ENCODE measurements around the gene ARID2. TPM values are rescaled to one million over a fixed set of nuclear protein-coding genes. Genes with fewer than 3 reads are reported as not detected.

The ARID2 gene
- total RNA-seq, 1 donor from 2014 or later, result 28.7 TPM

- Mint-ChIP-seq H3K27me3 (ENCODE audit: low read depth) (no peaks in the 10 kb centered on the region), H3K9me3 (no peaks in the 10 kb centered on the region), H3K4me3 (ENCODE audit: low read depth) (no peak overlapping the region), H3K36me3 (ENCODE audit: low read depth) (no peaks in the 10 kb centered on the region), H3K27ac (no peak overlapping the region), H3K4me1 (ENCODE audit: low read depth) (peaks cover 5% of the 10 kb centered on the region)
- intact Hi-C loops (cut with micrococcal nuclease), result no loop called here
- no peak for DNase-seq (ENCODE audit: low spot score)
Observed at GRCh38 chr12:45781080-45781479, 51.6 kb downstream of the ARID2 start.

- Mint-ChIP-seq H3K9me3 (no peaks in the 10 kb centered on the region), H3K4me1 (ENCODE audit: low read depth) (peaks cover 3% of the 10 kb centered on the region), H3K4me3 (ENCODE audit: low read depth) (no peak overlapping the region), H3K36me3 (ENCODE audit: low read depth) (no peaks in the 10 kb centered on the region), H3K27ac (no peak overlapping the region), H3K27me3 (ENCODE audit: low read depth) (no peaks in the 10 kb centered on the region)
- no peak for DNase-seq (ENCODE audit: low spot score)
- intact Hi-C loops (cut with micrococcal nuclease), result no loop called here
Observed at GRCh38 chr12:45785315-45785714, 55.8 kb downstream of the ARID2 start.

- Mint-ChIP-seq H3K9me3 (no peaks in the 10 kb centered on the region), H3K4me3 (ENCODE audit: low read depth) (no peak overlapping the region), H3K27me3 (ENCODE audit: low read depth) (no peaks in the 10 kb centered on the region), H3K4me1 (ENCODE audit: low read depth) (peaks cover 1% of the 10 kb centered on the region), H3K36me3 (ENCODE audit: low read depth) (no peaks in the 10 kb centered on the region), H3K27ac (no peak overlapping the region)
- intact Hi-C loops (cut with micrococcal nuclease), result no loop called here
- no peak for DNase-seq (ENCODE audit: low spot score)
Observed at GRCh38 chr12:45789025-45789424, 59.5 kb downstream of the ARID2 start.

- peaks cover 3% of the 10 kb centered on the region for H3K4me1 Mint-ChIP-seq (ENCODE audit: low read depth)
- intact Hi-C loops (cut with micrococcal nuclease), result no loop called here
- H3K36me3 Mint-ChIP-seq (ENCODE audit: low read depth), result peaks cover 9% of the 10 kb centered on the region
- H3K27ac Mint-ChIP-seq, result no peak overlapping the region
- no peak overlapping the region for H3K4me3 Mint-ChIP-seq (ENCODE audit: low read depth)
- no peak for DNase-seq (ENCODE audit: low spot score)
- no peaks in the 10 kb centered on the region for H3K9me3 Mint-ChIP-seq
- H3K27me3 Mint-ChIP-seq (ENCODE audit: low read depth), result no peaks in the 10 kb centered on the region
Observed at GRCh38 chr12:45794422-45794821, 64.9 kb downstream of the ARID2 start.

- no peaks in the 10 kb centered on the region for H3K9me3 Mint-ChIP-seq
- H3K36me3 Mint-ChIP-seq (ENCODE audit: low read depth), result peaks cover 31% of the 10 kb centered on the region
- no peak overlapping the region for H3K27ac Mint-ChIP-seq
- intact Hi-C loops (cut with micrococcal nuclease), result no loop called here
- no peak for DNase-seq (ENCODE audit: low spot score)
- H3K4me3 Mint-ChIP-seq (ENCODE audit: low read depth), result no peak overlapping the region
- peaks cover 18% of the 10 kb centered on the region for H3K4me1 Mint-ChIP-seq (ENCODE audit: low read depth)
- no peaks in the 10 kb centered on the region for H3K27me3 Mint-ChIP-seq (ENCODE audit: low read depth)
Observed at GRCh38 chr12:45801625-45802024, 72.1 kb downstream of the ARID2 start.

GRCh38 chr12:45803111-45803510 lies 73.6 kb downstream of the ARID2 start:
- Mint-ChIP-seq H3K4me3 (ENCODE audit: low read depth) (no peak overlapping the region), H3K9me3 (no peaks in the 10 kb centered on the region), H3K27ac (no peak overlapping the region), H3K4me1 (ENCODE audit: low read depth) (peaks cover 20% of the 10 kb centered on the region), H3K27me3 (ENCODE audit: low read depth) (no peaks in the 10 kb centered on the region), H3K36me3 (ENCODE audit: low read depth) (peaks cover 31% of the 10 kb centered on the region)
- DNase-seq (ENCODE audit: low spot score), result no peak
- intact Hi-C loops (cut with micrococcal nuclease), result no loop called here

GRCh38 chr12:45816652-45817051 lies 87.1 kb downstream of the ARID2 start:
- no peaks in the 10 kb centered on the region for H3K9me3 Mint-ChIP-seq
- no peaks in the 10 kb centered on the region for H3K27me3 Mint-ChIP-seq (ENCODE audit: low read depth)
- no peak for DNase-seq (ENCODE audit: low spot score)
- peaks cover 3% of the 10 kb centered on the region for H3K4me1 Mint-ChIP-seq (ENCODE audit: low read depth)
- H3K36me3 Mint-ChIP-seq (ENCODE audit: low read depth), result peaks cover 26% of the 10 kb centered on the region
- intact Hi-C loops (cut with micrococcal nuclease), result no loop called here
- no peak overlapping the region for H3K4me3 Mint-ChIP-seq (ENCODE audit: low read depth)
- H3K27ac Mint-ChIP-seq, result no peak overlapping the region

GRCh38 chr12:45827974-45828373 lies 98.5 kb downstream of the ARID2 start:
- intact Hi-C loops (cut with micrococcal nuclease), result no loop called here
- H3K4me1 Mint-ChIP-seq (ENCODE audit: low read depth), result no peaks in the 10 kb centered on the region
- H3K9me3 Mint-ChIP-seq, result peaks cover 21% of the 10 kb centered on the region
- H3K36me3 Mint-ChIP-seq (ENCODE audit: low read depth), result peaks cover 73% of the 10 kb centered on the region
- no peak for DNase-seq (ENCODE audit: low spot score)
- H3K27ac Mint-ChIP-seq, result no peak overlapping the region
- H3K27me3 Mint-ChIP-seq (ENCODE audit: low read depth), result no peaks in the 10 kb centered on the region
- no peak overlapping the region for H3K4me3 Mint-ChIP-seq (ENCODE audit: low read depth)

- Mint-ChIP-seq H3K9me3 (peaks cover 21% of the 10 kb centered on the region), H3K27ac (no peak overlapping the region), H3K4me1 (ENCODE audit: low read depth) (no peaks in the 10 kb centered on the region), H3K4me3 (ENCODE audit: low read depth) (no peak overlapping the region), H3K36me3 (ENCODE audit: low read depth) (peaks cover 73% of the 10 kb centered on the region), H3K27me3 (ENCODE audit: low read depth) (no peaks in the 10 kb centered on the region)
- intact Hi-C loops (cut with micrococcal nuclease), result no loop called here
- DNase-seq (ENCODE audit: low spot score), result no peak
Observed at GRCh38 chr12:45828402-45828801, 98.9 kb downstream of the ARID2 start.

GRCh38 chr12:45831590-45831989 lies 102.1 kb downstream of the ARID2 start:
- Mint-ChIP-seq H3K4me3 (ENCODE audit: low read depth) (no peak overlapping the region), H3K9me3 (peaks cover 26% of the 10 kb centered on the region), H3K27ac (no peak overlapping the region), H3K27me3 (ENCODE audit: low read depth) (no peaks in the 10 kb centered on the region), H3K36me3 (ENCODE audit: low read depth) (peaks cover 68% of the 10 kb centered on the region), H3K4me1 (ENCODE audit: low read depth) (peaks cover 5% of the 10 kb centered on the region)
- no peak for DNase-seq (ENCODE audit: low spot score)
- intact Hi-C loops (cut with micrococcal nuclease), result no loop called here

- intact Hi-C loops (cut with micrococcal nuclease), result no loop called here
- Mint-ChIP-seq H3K27ac (no peak overlapping the region), H3K4me1 (ENCODE audit: low read depth) (peaks cover 5% of the 10 kb centered on the region), H3K27me3 (ENCODE audit: low read depth) (no peaks in the 10 kb centered on the region), H3K36me3 (ENCODE audit: low read depth) (peaks cover 67% of the 10 kb centered on the region), H3K9me3 (peaks cover 26% of the 10 kb centered on the region), H3K4me3 (ENCODE audit: low read depth) (no peak overlapping the region)
- no peak for DNase-seq (ENCODE audit: low spot score)
Observed at GRCh38 chr12:45833401-45833800, 103.9 kb downstream of the ARID2 start.

GRCh38 chr12:45834809-45835208 lies 105.3 kb downstream of the ARID2 start:
- H3K4me1 Mint-ChIP-seq (ENCODE audit: low read depth), result peaks cover 7% of the 10 kb centered on the region
- intact Hi-C loops (cut with micrococcal nuclease), result no loop called here
- no peak overlapping the region for H3K27ac Mint-ChIP-seq
- DNase-seq (ENCODE audit: low spot score), result no peak
- H3K36me3 Mint-ChIP-seq (ENCODE audit: low read depth), result peaks cover 66% of the 10 kb centered on the region
- no peak overlapping the region for H3K4me3 Mint-ChIP-seq (ENCODE audit: low read depth)
- H3K9me3 Mint-ChIP-seq, result peaks cover 26% of the 10 kb centered on the region
- no peaks in the 10 kb centered on the region for H3K27me3 Mint-ChIP-seq (ENCODE audit: low read depth)

- intact Hi-C loops (cut with micrococcal nuclease), result no loop called here
- peaks cover 43% of the 10 kb centered on the region for H3K36me3 Mint-ChIP-seq (ENCODE audit: low read depth)
- peaks cover 2% of the 10 kb centered on the region for H3K9me3 Mint-ChIP-seq
- no peak for DNase-seq (ENCODE audit: low spot score)
- no peaks in the 10 kb centered on the region for H3K27me3 Mint-ChIP-seq (ENCODE audit: low read depth)
- H3K27ac Mint-ChIP-seq, result no peak overlapping the region
- no peak overlapping the region for H3K4me3 Mint-ChIP-seq (ENCODE audit: low read depth)
- peaks cover 11% of the 10 kb centered on the region for H3K4me1 Mint-ChIP-seq (ENCODE audit: low read depth)
Observed at GRCh38 chr12:45839917-45840316, 110.4 kb downstream of the ARID2 start.

GRCh38 chr12:45849289-45849688 lies 119.8 kb downstream of the ARID2 start:
- DNase-seq (ENCODE audit: low spot score), result no peak
- Mint-ChIP-seq H3K27me3 (ENCODE audit: low read depth) (no peaks in the 10 kb centered on the region), H3K36me3 (ENCODE audit: low read depth) (peaks cover 55% of the 10 kb centered on the region), H3K9me3 (no peaks in the 10 kb centered on the region), H3K4me3 (ENCODE audit: low read depth) (no peak overlapping the region), H3K4me1 (ENCODE audit: low read depth) (no peaks in the 10 kb centered on the region), H3K27ac (no peak overlapping the region)
- intact Hi-C loops (cut with micrococcal nuclease), result no loop called here

Data from activated T-helper 2 cell treated with anti-CD3 and anti-CD28 coated beads, Interferon-gamma antibody, Interleukin-2, Interleukin-4, amounts not matched to agents 10 μg/mL and 5 μg/mL and 100 μg/mL, durations not matched to agents 14 hours and 24 hours and 36 hours (primary cell).